GM13976 (cell line): ENCODE measurements around the gene REG1B.

Source experiments
- DNase-seq: peaks from one replicate; pipeline ENCODE4 v3.0.0; 2012; ENCODE audit warnings: low spot score
- CTCF ChIP-seq: IDR thresholded peaks from 2 replicates; pipeline ENCODE4 v1.5.1; 2012; ENCODE audit warnings: borderline replicate concordance, mild to moderate bottlenecking; ENCODE audit not compliant: insufficient read depth; ENCODE audit errors: extremely low read depth, missing control alignments, control extremely low read depth
- in situ Hi-C: fragments of 300-500 bp; cut with MboI; formaldehyde crosslinking; loops from one replicate; pipeline ENCODE4 v1.12.0; 2022; ENCODE audit warnings: low sequenced_read_pairs, mixed read lengths, inconsistent platforms; ENCODE audit not compliant: unreplicated experiment

REG1B gene

GRCh38 chr2:79124907-79125720, 37.3 kb upstream of the REG1B start:
- in situ Hi-C loops, result no loop called here
- no peak for TF ChIP-seq CTCF
- DNase-seq, result no peak

- no peak for DNase-seq
- in situ Hi-C loops, result no loop called here
- TF ChIP-seq CTCF, result no peak
These were observed 34.9 kb upstream of the REG1B start for GRCh38 chr2:79122676-79123075.

GRCh38 chr2:79120194-79120713, 32.5 kb upstream of the REG1B start, which contains the start of gene REG1A:
REG1A (plus strand) TSS chr2:79120488; CDS start chr2:79120862, 374 bp downstream.
- TF ChIP-seq CTCF, result no peak
- in situ Hi-C loops, result no loop called here
- DNase-seq, result no peak

- TF ChIP-seq CTCF, result no peak
- in situ Hi-C loops, result no loop called here
- no peak for DNase-seq
These were observed 29.5 kb upstream of the REG1B start for GRCh38 chr2:79116997-79117928.

- in situ Hi-C loops, result no loop called here
- DNase-seq, result no peak
- TF ChIP-seq CTCF, result no peak
These were observed 27.2 kb upstream of the REG1B start for GRCh38 chr2:79114797-79115494.

- TF ChIP-seq CTCF, result no peak
- in situ Hi-C loops, result no loop called here
- no peak for DNase-seq
These were observed 24.5 kb upstream of the REG1B start for GRCh38 chr2:79112269-79112668.
